GM21723 (cell line): ENCODE data around the gene CCDC74B.
"Not testable (repeated sequence)": the region's sequence is repeated elsewhere in the genome, so short reads cannot be mapped to it uniquely, and the experiment has no call there.

ENCODE experiments used
- ATAC-seq: cut with Tn5 transposase; IDR thresholded peaks from one replicate; pipeline ENCODE4 v1.9.1; 2021; ENCODE audit warnings: mild to moderate bottlenecking, moderate library complexity; ENCODE audit not compliant: unreplicated experiment

The CCDC74B gene

GRCh38 chr2:130151145-130151512 lies 6.2 kb upstream of the CCDC74B start:
- ATAC-seq = not testable (repeated sequence)

GRCh38 chr2:130150181-130151144 lies 5.6 kb upstream of the CCDC74B start:
- no peak for ATAC-seq

GRCh38 chr2:130148515-130148914 lies 3.6 kb upstream of the CCDC74B start:
- not testable (repeated sequence) for ATAC-seq

GRCh38 chr2:130143266-130144039 lies 1.5 kb downstream of the CCDC74B start:
- not testable (repeated sequence) for ATAC-seq

- not testable (repeated sequence) for ATAC-seq
Measured at GRCh38 chr2:130142396-130143265, 2.3 kb downstream of the CCDC74B start.

- not testable (repeated sequence) for ATAC-seq
Measured at GRCh38 chr2:130141645-130142370, 3.1 kb downstream of the CCDC74B start.

- ATAC-seq = not testable (repeated sequence)
Measured at GRCh38 chr2:130141002-130141401, 3.9 kb downstream of the CCDC74B start.

- not testable (repeated sequence) for ATAC-seq
Measured at GRCh38 chr2:130140516-130140915, 4.4 kb downstream of the CCDC74B start.

- not testable (repeated sequence) for ATAC-seq
Measured at GRCh38 chr2:130139331-130140280, 5.3 kb downstream of the CCDC74B start.

GRCh38 chr2:130138841-130139251 lies 6.1 kb downstream of the CCDC74B start:
- not testable (repeated sequence) for ATAC-seq

GRCh38 chr2:130138326-130138725 lies 6.6 kb downstream of the CCDC74B start:
- ATAC-seq = not testable (repeated sequence)

- not testable (repeated sequence) for ATAC-seq
Measured at GRCh38 chr2:130137118-130137517, 7.8 kb downstream of the CCDC74B start.

GRCh38 chr2:130136546-130136945 lies 8.4 kb downstream of the CCDC74B start:
- not testable (repeated sequence) for ATAC-seq

GRCh38 chr2:130135692-130136541 lies 9.0 kb downstream of the CCDC74B start:
- no peak for ATAC-seq

- not testable (repeated sequence) for ATAC-seq
Measured at GRCh38 chr2:130129120-130129829, 15.6 kb downstream of the CCDC74B start, which contains the start of gene POTEF. POTEF (minus strand) TSS chr2:130129222; CDS start chr2:130120515, 8,707 bp downstream.

- ATAC-seq = not testable (repeated sequence)
Measured at GRCh38 chr2:130128464-130128863, 16.4 kb downstream of the CCDC74B start.

- not testable (repeated sequence) for ATAC-seq
Measured at GRCh38 chr2:130127726-130128125, 17.2 kb downstream of the CCDC74B start.
